Aorta (tissue), 5 donors: ENCODE measurements around the gene CUX1. TPM values are rescaled to one million over a fixed set of nuclear protein-coding genes. Genes with fewer than 3 reads are reported as not detected.
"Not testable (repeated sequence)": the region's sequence is repeated elsewhere in the genome, so short reads cannot be mapped to it uniquely, and the experiment has no call there.

Experiments used
- ATAC-seq: fragments of 200-7000 bp; cut with Tn5 transposase; one replicate; pipeline ENCODE4 v1.9.1; 2022; ENCODE audit warnings: moderate library complexity; ENCODE audit not compliant: low FRiP score
- DNase-seq, 2 donors: peaks; one replicate each; pipeline ENCODE4 v3.0.0-alpha.2; 2020
- H3K27ac ChIP-seq, 2 donors: one replicate each; pipeline ENCODE4 v1.5.1; 2013; ENCODE audit warnings: low read length in 2 of 2, mild to moderate bottlenecking in 2 of 2, moderate library complexity in 2 of 2, control low read depth in 1 of 2, inconsistent platforms in 1 of 2, low read depth in 1 of 2
- H3K27me3 ChIP-seq, 2 donors: one replicate each; pipeline ENCODE4 v1.6.1; 2013; ENCODE audit warnings: control low read depth in 1 of 2, low read length in 1 of 2, mild to moderate bottlenecking in 1 of 2, moderate library complexity in 1 of 2; ENCODE audit not compliant: insufficient read depth in 2 of 2, control insufficient read depth in 1 of 2
- H3K36me3 ChIP-seq, 2 donors: one replicate each; pipeline ENCODE4 v1.6.1; 2013; ENCODE audit warnings: control low read depth in 1 of 2, low read length in 1 of 2, mild to moderate bottlenecking in 1 of 2; ENCODE audit not compliant: insufficient read depth in 2 of 2, control insufficient read depth in 1 of 2
- H3K4me1 ChIP-seq, 2 donors: one replicate each; pipeline ENCODE4 v1.6.1; 2013; ENCODE audit warnings: low read length in 2 of 2, control low read depth in 1 of 2, mild to moderate bottlenecking in 1 of 2, moderate library complexity in 1 of 2; ENCODE audit not compliant: insufficient read depth in 2 of 2, control insufficient read depth in 1 of 2
- H3K4me3 ChIP-seq, 2 donors: one replicate each; pipeline ENCODE4 v1.5.1; 2013; ENCODE audit warnings: low read length in 2 of 2, control low read depth in 1 of 2, mild to moderate bottlenecking in 1 of 2
- H3K9me3 ChIP-seq: one replicate; pipeline ENCODE4 v1.6.1; 2013; ENCODE audit warnings: mild to moderate bottlenecking, low read length; ENCODE audit not compliant: control insufficient read depth
- WGBS, 2 donors: extraction: QIAGEN DNeasy Blood & Tissue Kit; methylation state at CpG; one replicate each; pipeline ENCODE4 v1.1.7; 2013; 5-methylcytosine and 5-hydroxymethylcytosine counted together
- intact Hi-C, 2 donors: fragments of 100-400 bp; cut with DNase I; formaldehyde crosslinking; loops; one replicate each; pipeline versions ENCODE4 v1.14.2 to v1.15.0; 2022
- polyA plus RNA-seq, 2 donors: library from polyadenylated mRNA; stranded (reverse); fragments of 200-250 nt; gene quantifications; one replicate each; pipeline ENCODE4 v1.2.3, GENCODE V29; 2013
- total RNA-seq, 2 donors: library from RNA; stranded (reverse); fragmentation: NEBNext Ultra II Directional; extraction: Animal tissue kit (Norgen Biotek cat#: 25700); gene quantifications; one replicate each; pipeline ENCODE4 v1.2.1, GENCODE V29; 2021
- donor health status: healthy with polysubstance abuse.
- donor health status: Bipolar disorder and iron deficiency.
- donor health status: DM: no; HTN: no; CAD: no.
- donor health status: DM: no; HTN: no; CAD: no.
- donor health status: DM: yes; HTN: yes; CAD: no.

The CUX1 gene
- total and polyA plus RNA-seq, 4 donors: 51.6 to 159 (median 94.1) TPM

DNA sequence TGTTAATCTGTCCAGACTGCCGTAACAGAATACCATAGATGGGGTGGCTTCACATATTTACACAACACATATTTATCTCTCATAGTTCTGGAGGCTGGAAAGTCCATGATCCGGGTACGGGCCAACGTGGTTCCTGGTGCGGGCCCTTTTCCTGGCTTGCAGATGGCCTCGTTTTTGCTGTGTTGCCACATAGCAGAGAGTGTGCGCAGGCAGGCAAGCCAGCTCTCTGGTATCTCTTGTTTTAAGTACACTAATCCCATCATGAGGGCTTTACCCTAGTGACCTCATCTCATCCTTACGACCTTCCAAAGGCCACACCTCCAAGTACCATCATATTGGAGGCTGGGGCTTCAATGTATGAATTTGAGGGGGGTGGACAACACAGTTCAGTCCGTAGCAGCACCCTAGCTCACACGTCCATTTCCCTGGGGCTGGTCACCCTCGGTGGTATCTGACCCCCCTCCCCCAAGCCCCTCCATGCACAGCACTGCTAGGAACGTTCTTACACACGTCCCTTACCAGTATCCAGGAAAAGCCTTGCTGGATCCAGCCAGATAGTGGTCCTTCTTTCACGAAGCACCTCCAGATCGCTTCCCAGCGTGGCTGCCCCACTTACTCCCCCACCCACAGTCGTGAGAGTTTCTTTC, 21.5 kb downstream of the CUX1 start:
- no peak overlapping the region for H3K4me3 ChIP-seq
- ATAC-seq (no peak), DNase-seq (peak in 1 of 2 donors; percentile 45)
- no peaks in the 10 kb centered on the region for H3K4me1 ChIP-seq
- intact Hi-C loops: no loop called here
- H3K27ac ChIP-seq: no peak overlapping the region
- no peaks in the 10 kb centered on the region for H3K36me3 ChIP-seq
- H3K27me3 ChIP-seq: no peaks in the 10 kb centered on the region
- 83% methylated on average over 17 of the region's 17 CpGs for whole genome bisulfite sequencing, 2 donors
- H3K9me3 ChIP-seq: no peaks in the 10 kb centered on the region

GRCh38 chr7:101841328-101841727, 23.9 kb downstream of the CUX1 start:
- Histone ChIP-seq H3K27ac (no peak overlapping the region), H3K4me1 (no peaks in the 10 kb centered on the region), H3K36me3 (no peaks in the 10 kb centered on the region), H3K9me3 (no peaks in the 10 kb centered on the region), H3K4me3 (no peak overlapping the region), H3K27me3 (no peaks in the 10 kb centered on the region)
- ATAC-seq: no peak
- intact Hi-C loops: no loop called here
- 80 to 87% methylated on average over 3 of the region's 3 CpGs for WGBS, 2 donors
- no peak for DNase-seq

- Histone ChIP-seq H3K27me3 (no peaks in the 10 kb centered on the region), H3K4me1 (peaks cover 2 to 3% of the 10 kb centered on the region in 2 donors), H3K36me3 (no peaks in the 10 kb centered on the region), H3K9me3 (no peaks in the 10 kb centered on the region), H3K4me3 (no peak overlapping the region), H3K27ac (no peak overlapping the region)
- WGBS, 2 donors: 69% methylated on average over 13 of the region's 13 CpGs
- ATAC-seq: no peak
- no peak for DNase-seq
- intact Hi-C loops: no loop called here
These were observed 26.2 kb downstream of the CUX1 start for GRCh38 chr7:101843293-101844271.

DNA sequence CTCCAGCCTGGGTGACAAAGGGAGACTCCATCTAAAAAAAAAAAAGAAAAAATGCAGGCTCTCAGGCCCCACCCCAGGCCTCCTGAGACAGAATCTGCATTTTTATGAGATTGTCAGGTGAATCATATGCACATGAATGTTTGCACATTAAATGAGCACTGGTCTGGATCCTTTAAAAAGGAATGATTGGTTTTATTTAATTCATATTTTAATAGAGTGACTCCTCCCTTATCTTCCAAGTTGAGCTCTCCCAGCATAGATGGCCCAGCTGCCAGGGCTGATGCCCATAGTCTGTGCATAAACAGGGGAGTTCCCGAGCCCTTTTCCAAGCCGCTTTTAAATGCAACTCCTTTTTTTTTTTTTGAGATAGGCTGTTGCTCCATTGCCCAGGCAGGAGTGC, 28.5 kb downstream of the CUX1 start:
- Histone ChIP-seq H3K4me3 (no peak overlapping the region), H3K36me3 (no peaks in the 10 kb centered on the region), H3K4me1 (peaks cover 2 to 3% of the 10 kb centered on the region in 2 donors), H3K9me3 (no peaks in the 10 kb centered on the region), H3K27ac (no peak overlapping the region), H3K27me3 (no peaks in the 10 kb centered on the region)
- 75 to 78% methylated on average over 2 of the region's 2 CpGs for WGBS, 2 donors
- DNase-seq (peak in 1 of 2 donors; percentile 9), ATAC-seq (no peak)
- intact Hi-C loops: no loop called here

GRCh38 chr7:101846800-101847538, 29.5 kb downstream of the CUX1 start:
- ATAC-seq: no peak
- no peaks in the 10 kb centered on the region for H3K36me3 ChIP-seq
- intact Hi-C loops: no loop called here
- no peak overlapping the region for H3K27ac ChIP-seq
- H3K9me3 ChIP-seq: no peaks in the 10 kb centered on the region
- no peak for DNase-seq
- H3K27me3 ChIP-seq: no peaks in the 10 kb centered on the region
- 97% methylated on average over 11 of the region's 11 CpGs for WGBS, 2 donors
- H3K4me3 ChIP-seq: no peak overlapping the region
- H3K4me1 ChIP-seq: peaks cover 2 to 3% of the 10 kb centered on the region in 2 donors

DNA sequence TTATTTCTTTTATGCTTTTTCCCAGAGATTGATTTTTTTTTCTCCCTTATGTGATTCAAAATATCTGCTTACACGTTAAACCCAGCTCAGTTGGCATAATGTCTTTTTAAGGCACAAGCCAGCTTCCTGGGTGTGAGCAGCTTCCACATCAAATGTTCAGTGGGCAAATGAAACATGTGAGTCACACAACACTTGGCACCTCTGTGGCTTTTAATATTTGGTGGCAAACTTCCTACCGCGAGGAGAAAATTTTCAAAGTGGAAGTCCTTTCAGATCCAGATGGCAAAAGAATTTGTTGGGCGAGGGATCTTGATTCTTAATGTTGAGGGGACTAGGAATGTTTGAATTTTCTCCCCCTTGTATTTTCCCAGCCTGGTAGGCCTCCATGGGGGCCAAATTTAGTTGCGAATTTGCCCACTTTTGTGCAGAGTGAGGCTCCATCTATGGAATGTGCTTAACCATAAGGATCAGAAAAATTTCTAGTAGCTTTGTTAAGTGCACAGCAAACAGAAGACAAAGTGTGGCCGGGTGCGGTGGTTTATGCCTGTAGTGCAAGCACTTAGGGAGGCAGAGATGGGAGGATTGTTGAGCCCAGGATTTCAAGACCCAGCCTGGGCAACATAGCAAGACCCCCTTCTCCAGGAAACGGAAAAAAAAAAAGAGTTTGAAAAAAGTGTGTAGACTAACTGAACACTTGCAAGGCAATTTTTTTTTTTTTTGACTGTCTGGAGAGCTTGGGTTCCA, 31.0 kb downstream of the CUX1 start:
- ATAC-seq: no peak
- H3K27ac ChIP-seq: no peak overlapping the region

GRCh38 chr7:101849314-101849713, 31.9 kb downstream of the CUX1 start:
- H3K27me3 ChIP-seq, H3K4me3 ChIP-seq, H3K27ac ChIP-seq, ATAC-seq, H3K4me1 ChIP-seq, H3K36me3 ChIP-seq, intact Hi-C loops, H3K9me3 ChIP-seq, DNase-seq: not testable (repeated sequence)
- 96 to 98% methylated on average over 2 of the region's 2 CpGs for WGBS, 2 donors

More for the DNA sequence above, 31.0 kb downstream of the CUX1 start:
- 37 to 48% methylated on average over 8 of the region's 8 CpGs for WGBS, 2 donors
- Histone ChIP-seq H3K4me1 (peaks cover 2 to 3% of the 10 kb centered on the region in 2 donors), H3K27me3 (no peaks in the 10 kb centered on the region), H3K36me3 (no peaks in the 10 kb centered on the region), H3K9me3 (no peaks in the 10 kb centered on the region), H3K4me3 (no peak overlapping the region)
- intact Hi-C loops: no loop called here
- no peak for DNase-seq

- DNase-seq, intact Hi-C loops, H3K9me3 ChIP-seq, ATAC-seq, H3K4me3 ChIP-seq, H3K36me3 ChIP-seq, H3K27ac ChIP-seq, H3K4me1 ChIP-seq, H3K27me3 ChIP-seq: not testable (repeated sequence)
- WGBS, 2 donors: 87 to 91% methylated on average over 5 of the region's 5 CpGs
These were observed 34.9 kb downstream of the CUX1 start for GRCh38 chr7:101852364-101852763.
